Mucosa of descending colon (tissue), 3 donors: ENCODE measurements around the gene PFKL. TPM values are rescaled to one million over a fixed set of nuclear protein-coding genes. Genes with fewer than 3 reads are reported as not detected.

Experiments used
- ATAC-seq: fragments of 200-7000 bp; cut with Tn5 transposase; one replicate; pipeline ENCODE4 v1.9.1; 2020; ENCODE audit warnings: mild to moderate bottlenecking, moderate library complexity
- DNase-seq, 3 donors: peaks; one replicate each; pipeline ENCODE4 v3.0.0-alpha.2; 2020
- H3K36me3 ChIP-seq: fragments of 200-600 bp; one replicate; pipeline ENCODE4 v1.8.0; 2021; ENCODE audit warnings: low read depth, mild to moderate bottlenecking
- H3K4me1 ChIP-seq: fragments of 200-600 bp; one replicate; pipeline ENCODE4 v1.8.0; 2021; ENCODE audit warnings: low read depth, mild to moderate bottlenecking
- H3K4me3 ChIP-seq: fragments of 200-600 bp; one replicate; pipeline ENCODE4 v1.8.0; 2021; ENCODE audit warnings: mild to moderate bottlenecking
- H3K9me3 ChIP-seq: fragments of 200-600 bp; one replicate; pipeline ENCODE4 v1.8.0; 2021; ENCODE audit warnings: mild to moderate bottlenecking
- CTCF ChIP-seq: fragments of 200-600 bp; IDR thresholded peaks from one replicate; pipeline ENCODE4 v1.8.0; 2022; ENCODE audit warnings: antibody characterized with exemption, mild to moderate bottlenecking
- intact Hi-C, 2 donors: fragments of 100-400 bp; cut with DNase I in 1 of 2; cut with micrococcal nuclease in 1 of 2; formaldehyde crosslinking; loops; one replicate each; pipeline versions ENCODE4 v1.11.0 to v1.11.1; 2022; cut with DNase I, micrococcal nuclease
- total RNA-seq, 3 donors: library from RNA; stranded (reverse); fragmentation: NEBNext Ultra II Directional in 2 of 3; extraction: Animal tissue kit (Norgen Biotek cat#: 25700) in 2 of 3; gene quantifications; one replicate each; pipeline versions ENCODE4 v1.2.1 to v1.2.4, GENCODE V29; 2021 to 2023
- donor health status: DM: no; HTN: no; CAD: no; lungs with moderate emphysema.
- donor health status: DM: no; HTN: no; CAD: no.
- donor health status: DM: no; HTN: yes; CAD: no.

The PFKL gene
- total RNA-seq, 3 donors from 2014 or later = 150 to 299 (median 237) TPM

DNA sequence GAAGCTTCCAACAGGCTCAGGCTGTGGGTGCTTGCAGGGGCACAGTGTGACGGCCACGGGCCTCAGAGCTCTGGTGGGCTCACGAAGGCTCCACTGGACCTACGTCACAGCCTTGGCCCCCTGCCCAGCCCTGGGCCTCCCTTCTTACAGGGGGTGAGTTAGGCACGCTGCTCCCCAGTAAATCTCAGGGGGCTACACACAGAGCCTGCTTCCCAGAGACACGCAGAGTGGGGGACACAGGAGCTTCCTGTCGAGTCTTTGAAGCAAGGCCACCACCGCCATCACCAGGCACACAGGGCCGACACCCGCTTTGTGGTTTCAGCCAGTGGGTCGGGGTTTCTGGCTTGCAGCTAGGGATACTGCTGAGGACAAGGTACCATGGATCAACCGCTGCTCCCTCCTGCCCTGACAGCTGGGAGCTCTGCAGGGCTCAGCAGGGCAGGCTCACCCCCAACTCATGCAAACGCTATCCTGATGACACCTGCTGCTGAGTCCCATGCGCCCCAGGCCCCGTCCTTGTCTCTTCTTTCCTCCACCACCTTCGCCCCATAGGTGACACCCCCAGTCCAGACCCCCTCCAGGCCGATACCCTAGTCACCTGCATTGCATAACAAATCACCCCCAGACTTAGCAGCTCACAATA is 44.8 kb downstream of the PFKL start:
- peak in 2 of 3 donors; percentile 28 to 51 for DNase-seq
- no peaks in the 10 kb centered on the region for H3K9me3 ChIP-seq
- intact Hi-C loops = no loop called here
- H3K4me1 ChIP-seq = peaks cover 18% of the 10 kb centered on the region
- no peak for ATAC-seq
- no peaks in the 10 kb centered on the region for H3K36me3 ChIP-seq
- TF ChIP-seq CTCF = no peak
- no peak overlapping the region for H3K4me3 ChIP-seq

DNA sequence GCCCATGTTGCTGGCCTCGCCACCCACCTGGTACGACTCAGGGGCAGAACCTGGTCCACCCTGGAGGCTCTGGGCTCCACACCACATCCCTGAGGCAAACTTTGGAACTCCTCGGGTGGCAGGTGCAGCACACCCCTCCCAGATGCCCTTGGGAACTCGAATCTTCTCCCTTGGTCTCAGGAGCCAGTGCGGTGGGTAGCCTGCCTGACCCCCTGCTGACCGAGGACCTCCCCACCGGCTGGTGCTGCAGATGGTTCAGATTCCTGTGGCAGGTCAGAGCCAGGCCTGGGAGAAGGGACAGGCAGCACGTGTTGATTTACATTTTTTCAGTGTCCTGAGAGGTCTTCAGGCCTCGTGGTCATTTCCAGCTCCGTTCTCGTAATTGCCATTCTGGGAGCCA is 45.6 kb downstream of the PFKL start:
- Histone ChIP-seq H3K4me3 (no peak overlapping the region), H3K4me1 (peaks cover 12% of the 10 kb centered on the region), H3K36me3 (no peaks in the 10 kb centered on the region), H3K9me3 (no peaks in the 10 kb centered on the region)
- ATAC-seq (no peak), DNase-seq (peak in 2 of 3 donors; percentile 18 to 38)
- intact Hi-C loops = no loop called here
- no peak for TF ChIP-seq CTCF

DNA sequence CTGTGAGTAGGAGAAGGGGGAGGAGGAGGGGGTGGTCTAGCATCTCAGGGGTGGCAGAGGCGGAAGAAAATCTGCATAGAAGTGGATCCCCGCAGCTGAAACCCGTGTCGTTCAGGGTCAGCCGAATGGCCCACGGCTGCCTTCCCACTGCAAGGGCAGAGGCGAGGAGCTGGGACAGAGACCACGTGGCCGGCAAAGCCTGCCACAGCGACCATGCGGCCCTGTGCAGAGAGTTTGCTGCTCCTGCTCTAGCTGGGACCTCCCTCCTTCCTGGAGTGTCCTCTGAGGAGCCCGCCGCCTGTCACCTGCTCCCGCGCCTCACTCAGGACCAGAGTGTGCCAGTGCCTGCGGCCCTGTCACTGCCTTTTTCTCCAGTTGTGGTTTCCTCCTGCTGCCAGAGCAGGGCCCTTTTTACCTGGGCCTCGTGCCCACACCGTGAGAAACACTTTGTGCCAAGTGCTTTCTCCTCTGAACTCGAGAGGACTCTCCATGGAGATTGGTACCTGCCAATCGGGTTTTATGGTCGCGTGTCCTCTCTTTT is 48.1 kb downstream of the PFKL start:
- peaks cover 12% of the 10 kb centered on the region for H3K4me1 ChIP-seq
- H3K9me3 ChIP-seq = no peaks in the 10 kb centered on the region
- DNase-seq (peak in 2 of 3 donors; percentile 37 to 40), ATAC-seq (peak; percentile 40)
- TF ChIP-seq CTCF = no peak
- intact Hi-C loops = no loop called here
- H3K4me3 ChIP-seq = no peak overlapping the region
- H3K36me3 ChIP-seq = no peaks in the 10 kb centered on the region

DNA sequence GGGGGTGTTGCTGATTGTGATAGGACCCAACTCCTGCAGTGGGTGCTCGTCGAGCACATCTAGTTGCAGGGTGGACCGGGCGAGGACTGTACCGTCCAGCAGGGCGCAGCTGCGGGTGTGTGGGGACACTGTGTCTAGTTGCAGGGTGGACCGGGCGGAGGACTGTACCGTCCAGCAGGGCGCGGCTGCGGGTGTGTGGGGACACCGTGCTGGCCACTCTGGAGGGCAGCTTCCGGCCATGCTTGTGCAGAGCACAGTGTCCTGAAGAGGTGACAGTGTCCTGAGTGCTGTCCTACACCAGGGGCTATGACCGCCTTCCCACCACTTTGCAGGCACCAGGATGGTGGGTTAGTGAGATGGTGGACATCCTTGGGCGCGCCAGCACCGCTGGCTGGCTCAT is 49.0 kb downstream of the PFKL start:
- intact Hi-C loops = no loop called here
- no peak for TF ChIP-seq CTCF
- Histone ChIP-seq H3K4me1 (peaks cover 14% of the 10 kb centered on the region), H3K9me3 (no peaks in the 10 kb centered on the region), H3K36me3 (no peaks in the 10 kb centered on the region), H3K4me3 (no peak overlapping the region)
- peak; percentile 49 for ATAC-seq
- peak in 1 of 3 donors; percentile 22 for DNase-seq

DNA sequence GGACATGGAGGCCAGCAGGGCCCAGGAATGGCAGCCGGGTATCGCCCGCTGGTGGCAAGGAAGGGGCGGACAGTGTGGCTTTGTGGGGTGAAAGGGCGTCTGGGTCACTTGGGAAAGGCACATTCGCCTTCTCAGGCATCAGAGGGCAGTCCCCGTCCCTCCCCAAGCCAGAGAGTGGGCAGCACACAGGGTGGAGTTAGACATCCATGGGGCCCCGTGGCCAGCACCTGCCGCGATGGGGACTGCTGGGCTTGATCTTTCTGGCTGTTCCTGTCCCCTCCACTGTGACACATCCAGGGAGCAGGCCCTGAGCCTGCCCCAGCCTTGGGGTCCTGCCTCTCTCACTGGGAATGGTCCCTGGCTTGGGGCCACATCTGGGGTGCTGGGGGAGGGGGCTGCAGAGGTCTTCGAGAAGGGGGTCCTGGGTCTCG is 49.6 kb downstream of the PFKL start:
- H3K4me3 ChIP-seq = no peak overlapping the region
- ATAC-seq (no peak), DNase-seq (peak in 1 of 3 donors; percentile 23)
- H3K9me3 ChIP-seq = no peaks in the 10 kb centered on the region
- intact Hi-C loops = no loop called here
- no peaks in the 10 kb centered on the region for H3K36me3 ChIP-seq
- no peak for TF ChIP-seq CTCF
- H3K4me1 ChIP-seq = peaks cover 14% of the 10 kb centered on the region
